Fibroblast of lung (primary cell): Measurements from ENCODE around the gene MYH10. TPM values are rescaled to one million over a fixed set of nuclear protein-coding genes. Genes with fewer than 3 reads are reported as not detected.

Experiments used
- DNase-seq, 2 donors: peaks; one replicate each; pipeline versions ENCODE4 v3.0.0 to v3.0.0-alpha.2; 2010; ENCODE audit warnings: low read depth in 2 of 2
- H2AFZ ChIP-seq: 2 replicates; pipeline ENCODE4 v1.5.1; 2012; ENCODE audit warnings: low read length, control low read depth, inconsistent platforms
- H3K27ac ChIP-seq: 2 replicates; pipeline ENCODE4 v1.5.1; 2011; ENCODE audit warnings: low read length, control low read depth; ENCODE audit not compliant: insufficient read depth
- H3K27me3 ChIP-seq: 2 replicates; pipeline ENCODE4 v1.5.1; 2011; ENCODE audit warnings: mild to moderate bottlenecking, low read length; ENCODE audit not compliant: control insufficient read depth, insufficient read depth
- H3K36me3 ChIP-seq: 2 replicates; pipeline ENCODE4 v1.5.1; 2011; ENCODE audit warnings: low read length; ENCODE audit not compliant: control insufficient read depth, insufficient read depth
- H3K4me1 ChIP-seq: 2 replicates; pipeline ENCODE4 v1.5.1; 2011; ENCODE audit warnings: low read length; ENCODE audit not compliant: control insufficient read depth, insufficient read depth; ENCODE audit errors: extremely low read depth
- H3K4me2 ChIP-seq: 2 replicates; pipeline ENCODE4 v1.5.1; 2011; ENCODE audit warnings: low read length, control low read depth; ENCODE audit not compliant: insufficient read depth; ENCODE audit errors: extremely low read depth
- H3K4me3 ChIP-seq, 4 experiments: fragments of 200-600 bp in 1 of 4; sonication (generic) in 1 of 4; replicated peaks in 1 of 4; 2 replicates each; pipeline ENCODE4 v1.5.1; 2011 to 2016; ENCODE audit warnings: low read length in 4 of 4, low read depth in 3 of 4, mild to moderate bottlenecking in 3 of 4, control low read depth in 2 of 4, inconsistent platforms in 1 of 4, mixed read lengths in 1 of 4; ENCODE audit not compliant: insufficient read depth in 1 of 4; ENCODE audit errors: control extremely low read depth in 1 of 4
- H3K79me2 ChIP-seq: 2 replicates; pipeline ENCODE4 v1.5.1; 2012; ENCODE audit warnings: mild to moderate bottlenecking, low read length, inconsistent platforms; ENCODE audit not compliant: control insufficient read depth, insufficient read depth
- H3K9ac ChIP-seq: 2 replicates; pipeline ENCODE4 v1.5.1; 2011; ENCODE audit warnings: mild to moderate bottlenecking, low read length, control low read depth; ENCODE audit not compliant: insufficient read depth
- H3K9me3 ChIP-seq: 2 replicates; pipeline ENCODE4 v1.5.1; 2012; ENCODE audit warnings: low read depth, low read length; ENCODE audit not compliant: control insufficient read depth, insufficient read depth
- H4K20me1 ChIP-seq: 2 replicates; pipeline ENCODE4 v1.5.1; 2011; ENCODE audit warnings: low read length; ENCODE audit not compliant: control insufficient read depth, insufficient read depth; ENCODE audit errors: extremely low read depth
- EZH2 ChIP-seq: IDR thresholded peaks from 2 replicates; pipeline ENCODE4 v1.5.1; 2012; ENCODE audit warnings: low read length, control low read depth, mild to moderate bottlenecking; ENCODE audit errors: missing control alignments
- polyA plus RNA-seq, 2 donors: library from polyadenylated mRNA; depleted of rRNA in 1 of 2; stranded (reverse) in 1 of 2; unstranded in 1 of 2; fragments of >200 nt; gene quantifications; 2 replicates each; pipeline ENCODE4 v1.2.1, GENCODE V29; 2011 to 2012; ENCODE audit warnings: missing spikeins in 1 of 2
- total RNA-seq: library from RNA; depleted of rRNA; stranded (reverse); fragments of >200 nt; gene quantifications from 2 replicates; pipeline ENCODE4 v1.2.1, GENCODE V29; 2014
- TF ChIP-seq, protein P1 (sequence below), 2 donors: IDR thresholded peaks in 1 of 2; conservative IDR thresholded peaks in 1 of 2; 1 replicate in 1 of 2; 2 replicates in 1 of 2; pipeline ENCODE4 v1.5.1; 2011 to 2012; ENCODE audit warnings: low read length in 2 of 2, control low read depth in 1 of 2, inconsistent platforms in 1 of 2, low read depth in 1 of 2, mild to moderate bottlenecking in 1 of 2

The MYH10 gene
- total and polyA plus RNA-seq, 2 donors (not counting 1 experiment from before 2014, with no cell fraction given), result 54.6 to 104 TPM

DNA sequence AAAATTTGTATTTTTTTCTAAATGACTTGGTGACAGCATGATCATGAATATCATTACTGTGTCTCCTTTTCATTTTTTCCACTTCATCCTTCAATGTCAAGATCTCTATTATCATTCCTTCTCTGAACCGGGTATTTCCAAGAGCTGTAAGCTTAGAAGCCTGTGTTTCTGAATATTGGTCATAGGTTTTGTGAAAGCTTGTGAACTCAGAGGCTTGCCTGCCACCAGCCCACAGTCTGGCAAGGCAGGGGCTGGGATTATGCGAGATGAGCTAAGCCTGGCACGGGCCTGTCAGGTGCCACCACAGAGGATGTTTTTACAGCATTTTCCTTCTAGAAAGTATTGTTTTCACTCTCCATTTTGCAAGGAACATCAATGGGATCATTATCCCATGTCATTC, 92.8 kb downstream of the MYH10 start:
- Histone ChIP-seq H3K27ac (no peak overlapping the region), H3K9ac (no peak overlapping the region), H3K79me2 (no peaks in the 10 kb centered on the region), H2AFZ (no peak overlapping the region), H3K27me3 (no peaks in the 10 kb centered on the region), H3K4me3 (no peak overlapping the region), H3K36me3 (peaks cover 1% of the 10 kb centered on the region), H3K4me2 (no peak overlapping the region), H3K4me1 (no peaks in the 10 kb centered on the region), H3K9me3 (no peaks in the 10 kb centered on the region), H4K20me1 (no peaks in the 10 kb centered on the region)
- no peak for DNase-seq
- TF ChIP-seq EZH2, result no peak
- TF ChIP-seq, protein P1, sequence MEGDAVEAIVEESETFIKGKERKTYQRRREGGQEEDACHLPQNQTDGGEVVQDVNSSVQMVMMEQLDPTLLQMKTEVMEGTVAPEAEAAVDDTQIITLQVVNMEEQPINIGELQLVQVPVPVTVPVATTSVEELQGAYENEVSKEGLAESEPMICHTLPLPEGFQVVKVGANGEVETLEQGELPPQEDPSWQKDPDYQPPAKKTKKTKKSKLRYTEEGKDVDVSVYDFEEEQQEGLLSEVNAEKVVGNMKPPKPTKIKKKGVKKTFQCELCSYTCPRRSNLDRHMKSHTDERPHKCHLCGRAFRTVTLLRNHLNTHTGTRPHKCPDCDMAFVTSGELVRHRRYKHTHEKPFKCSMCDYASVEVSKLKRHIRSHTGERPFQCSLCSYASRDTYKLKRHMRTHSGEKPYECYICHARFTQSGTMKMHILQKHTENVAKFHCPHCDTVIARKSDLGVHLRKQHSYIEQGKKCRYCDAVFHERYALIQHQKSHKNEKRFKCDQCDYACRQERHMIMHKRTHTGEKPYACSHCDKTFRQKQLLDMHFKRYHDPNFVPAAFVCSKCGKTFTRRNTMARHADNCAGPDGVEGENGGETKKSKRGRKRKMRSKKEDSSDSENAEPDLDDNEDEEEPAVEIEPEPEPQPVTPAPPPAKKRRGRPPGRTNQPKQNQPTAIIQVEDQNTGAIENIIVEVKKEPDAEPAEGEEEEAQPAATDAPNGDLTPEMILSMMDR (conservative IDR thresholded peaks at IDR 0.05 in 1 of 2, IDR thresholded peaks at IDR 0.05 in 1 of 2; ENCODE audit: low read depth in 1 of 2, low read length in 2 of 2), result no peak

DNA sequence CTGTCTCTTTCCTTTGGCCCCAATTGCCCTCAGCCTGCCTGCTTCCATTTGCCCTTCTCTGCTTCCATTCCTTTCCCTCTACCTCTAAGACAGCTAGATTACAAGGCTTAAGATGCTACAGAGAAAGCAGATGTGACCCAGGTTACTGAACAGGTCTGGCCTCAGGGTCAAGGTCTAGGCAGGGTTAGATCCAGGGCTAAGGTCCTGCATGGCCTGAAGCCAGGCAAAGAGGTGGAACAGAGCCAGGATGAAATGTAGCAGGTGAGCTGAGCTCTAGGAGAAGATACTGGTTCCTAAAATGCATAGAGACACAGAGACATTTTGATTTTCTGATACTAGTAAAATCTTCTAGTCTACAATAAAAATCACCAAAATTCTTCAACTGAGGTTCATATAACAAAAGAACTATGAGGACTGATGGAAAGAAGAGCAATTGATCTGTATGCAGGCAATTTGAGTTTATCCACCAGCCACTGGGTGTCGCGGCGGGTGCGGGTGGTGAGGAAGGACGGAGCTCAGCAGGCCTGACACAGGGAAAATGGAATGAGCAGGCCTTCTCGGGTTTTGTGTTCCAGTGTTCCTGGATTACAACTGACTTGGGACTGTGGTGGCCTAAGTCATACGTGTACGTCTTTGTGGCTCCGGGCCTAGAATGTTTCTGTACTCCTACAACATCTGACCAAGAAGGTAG, 95.9 kb downstream of the MYH10 start:
- Histone ChIP-seq H3K4me3 (no peak overlapping the region), H3K4me1 (no peaks in the 10 kb centered on the region), H3K4me2 (no peak overlapping the region), H3K9me3 (no peaks in the 10 kb centered on the region), H2AFZ (no peak overlapping the region), H3K9ac (no peak overlapping the region), H3K36me3 (peaks cover 1% of the 10 kb centered on the region), H3K79me2 (no peaks in the 10 kb centered on the region), H4K20me1 (no peaks in the 10 kb centered on the region), H3K27me3 (no peaks in the 10 kb centered on the region), H3K27ac (no peak overlapping the region)
- TF ChIP-seq, protein P1 (conservative IDR thresholded peaks at IDR 0.05 in 1 of 2, IDR thresholded peaks at IDR 0.05 in 1 of 2; ENCODE audit: low read depth in 1 of 2, low read length in 2 of 2), result no peak
- TF ChIP-seq EZH2, result no peak
- DNase-seq, result no peak

DNA sequence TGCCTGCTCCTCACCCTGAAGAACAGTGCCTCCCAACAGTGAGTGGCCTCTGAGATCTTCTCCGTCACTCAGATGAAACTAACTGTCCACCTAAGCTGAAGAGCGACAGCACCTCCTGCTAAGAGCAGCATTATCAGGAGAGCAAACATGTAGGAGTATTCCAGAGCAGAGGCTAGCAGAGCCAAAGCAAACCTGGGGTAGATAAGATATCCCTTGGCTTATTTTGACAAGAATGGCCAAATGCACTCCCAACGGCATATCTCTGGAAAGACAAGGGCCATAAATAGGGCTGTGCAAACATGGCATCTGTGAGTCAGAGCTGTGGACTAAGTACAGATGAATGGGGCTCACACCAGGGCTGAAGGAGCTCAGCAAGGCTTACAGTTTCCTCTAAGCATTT, 98.5 kb downstream of the MYH10 start:
- Histone ChIP-seq H2AFZ (no peak overlapping the region), H3K4me2 (no peak overlapping the region), H3K27ac (no peak overlapping the region), H4K20me1 (no peaks in the 10 kb centered on the region), H3K4me1 (no peaks in the 10 kb centered on the region), H3K36me3 (peaks cover 1% of the 10 kb centered on the region), H3K79me2 (no peaks in the 10 kb centered on the region), H3K9me3 (no peaks in the 10 kb centered on the region), H3K9ac (no peak overlapping the region), H3K27me3 (no peaks in the 10 kb centered on the region), H3K4me3 (no peak overlapping the region)
- DNase-seq, result peak in 1 of 2 donors; percentile 68
- TF ChIP-seq EZH2, result no peak
- TF ChIP-seq, protein P1 (conservative IDR thresholded peaks at IDR 0.05 in 1 of 2, IDR thresholded peaks at IDR 0.05 in 1 of 2; ENCODE audit: low read depth in 1 of 2, low read length in 2 of 2), result no peak
